ENCODE measurements around the gene LRRK2. TPM values are rescaled to one million over a fixed set of nuclear protein-coding genes. Genes with fewer than 3 reads are reported as not detected.
"Not testable (repeated sequence)": the region's sequence is repeated elsewhere in the genome, so short reads cannot be mapped to it uniquely, and the experiment has no call there.

Gene LRRK2
- total RNA-seq, 1 experiment from 2014 or later: not detected

DNA sequence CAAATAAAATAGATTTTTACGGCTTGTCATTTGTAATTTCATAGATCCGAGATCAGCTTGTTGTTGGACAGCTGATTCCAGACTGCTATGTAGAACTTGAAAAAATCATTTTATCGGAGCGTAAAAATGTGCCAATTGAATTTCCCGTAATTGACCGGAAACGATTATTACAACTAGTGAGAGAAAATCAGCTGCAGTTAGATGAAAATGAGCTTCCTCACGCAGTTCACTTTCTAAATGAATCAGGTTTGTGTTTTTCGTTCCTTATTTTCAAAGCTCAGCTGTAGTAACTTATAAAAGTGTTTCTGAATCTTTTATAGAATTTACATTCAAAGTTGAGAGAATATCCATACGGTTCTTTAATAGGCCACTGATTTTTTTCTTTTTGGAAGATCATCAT is 89.1 kb downstream of the LRRK2 start:
- no peak for DNase-seq (ENCODE audit: low spot score)

DNA sequence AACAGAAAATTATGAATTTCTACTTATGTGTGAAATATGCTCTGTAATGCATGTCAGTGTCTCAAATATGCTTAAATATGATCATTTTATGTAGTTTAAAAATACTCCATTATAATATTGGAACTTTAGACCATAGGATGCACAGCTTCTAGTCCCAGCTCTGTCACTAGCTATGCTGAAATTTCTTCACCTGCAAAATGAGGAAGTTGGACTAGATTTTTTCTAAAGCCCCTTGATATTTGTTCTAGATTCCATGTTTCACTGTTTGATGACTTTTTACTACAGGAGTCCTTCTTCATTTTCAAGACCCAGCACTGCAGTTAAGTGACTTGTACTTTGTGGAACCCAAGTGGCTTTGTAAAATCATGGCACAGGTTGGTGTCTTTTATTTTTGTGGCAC is 90.1 kb downstream of the LRRK2 start:
- DNase-seq (ENCODE audit: low spot score): no peak

DNA sequence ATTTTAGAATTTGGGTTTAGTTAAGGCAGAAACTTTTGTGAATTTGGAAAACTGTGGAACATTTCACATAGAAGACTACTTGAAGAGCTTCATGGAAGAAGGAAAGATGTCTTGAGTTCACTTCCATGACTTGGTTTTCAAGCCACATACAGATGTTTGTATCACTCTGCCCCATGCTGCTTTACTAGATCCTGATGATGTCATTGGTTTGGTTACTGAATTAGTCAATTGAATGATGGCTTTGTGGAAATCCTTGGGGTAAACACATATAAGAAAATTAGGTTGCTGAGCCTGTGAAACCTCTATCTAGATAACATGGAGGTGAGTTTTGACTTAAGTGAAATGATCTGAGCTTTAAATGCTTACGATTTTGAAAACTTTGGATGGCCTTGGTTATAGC is 90.6 kb downstream of the LRRK2 start:
- no peak for DNase-seq (ENCODE audit: low spot score)

DNA sequence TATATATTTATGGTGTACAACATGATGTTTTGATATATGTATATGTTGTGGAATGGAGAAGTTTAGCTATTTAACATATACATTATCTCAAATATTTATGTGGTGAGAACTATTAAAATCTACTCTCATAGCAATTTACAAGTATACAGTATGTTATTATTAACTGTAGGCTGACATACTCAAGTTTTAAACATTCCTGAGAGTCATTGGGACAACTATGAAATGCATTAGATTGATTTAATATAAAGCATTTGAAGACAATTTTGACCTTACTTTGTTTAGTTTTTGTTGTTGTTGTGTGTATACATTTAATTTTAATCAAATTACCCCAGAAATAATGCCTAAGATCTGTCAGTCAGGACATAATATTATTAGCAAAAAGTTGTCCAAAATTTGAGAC is 99.5 kb downstream of the LRRK2 start:
- no peak for DNase-seq (ENCODE audit: low spot score)

DNA sequence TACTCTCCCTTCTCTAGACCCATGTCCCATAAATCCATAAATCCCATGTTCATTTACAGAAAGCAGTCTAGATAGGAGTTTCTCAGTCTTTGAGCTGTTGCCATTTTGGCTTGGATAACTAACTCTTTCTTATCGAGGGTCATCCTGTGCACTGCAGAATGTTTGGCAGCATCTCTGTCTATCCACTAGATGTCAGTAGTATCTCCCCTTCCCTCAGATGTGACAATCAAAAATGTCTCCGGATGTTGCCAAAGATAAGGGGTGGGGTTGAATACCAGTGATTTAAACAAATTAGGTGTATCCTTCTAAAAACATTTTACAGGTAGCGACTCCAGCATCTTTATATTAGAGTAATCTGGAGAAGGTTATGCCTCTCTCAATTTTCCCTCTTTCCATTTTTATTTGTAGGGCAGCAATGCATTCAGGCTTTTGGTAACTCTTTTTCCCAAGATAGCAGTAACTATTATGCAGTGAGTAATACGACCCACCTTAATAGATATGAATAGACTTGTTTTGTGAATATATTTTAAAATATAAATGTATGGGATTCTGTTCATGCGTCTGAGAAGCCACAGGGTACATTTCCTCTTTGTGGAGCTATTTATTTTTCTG is 100.7 kb downstream of the LRRK2 start:
- peak; percentile 43 for DNase-seq (ENCODE audit: low spot score)

DNA sequence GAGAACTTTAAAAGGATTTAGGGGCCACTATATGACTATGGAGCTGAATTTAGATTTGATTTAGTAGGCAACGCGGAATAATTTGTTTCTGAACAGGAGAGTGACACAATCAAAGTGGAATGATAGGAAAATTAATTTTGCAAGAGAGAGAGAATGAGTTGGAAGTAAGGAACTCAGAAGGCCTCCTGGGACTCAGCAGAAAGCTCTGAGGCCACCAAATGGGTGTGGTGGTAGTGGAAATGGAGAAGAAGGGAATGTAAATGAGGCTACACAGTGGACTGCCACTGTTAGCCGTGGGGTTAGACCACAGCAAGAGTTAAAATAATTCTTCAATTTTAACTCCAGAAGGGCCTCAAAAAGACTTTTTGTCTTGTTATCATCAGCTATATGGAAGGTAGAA is 102.7 kb downstream of the LRRK2 start:
- no peak for DNase-seq (ENCODE audit: low spot score)

DNA sequence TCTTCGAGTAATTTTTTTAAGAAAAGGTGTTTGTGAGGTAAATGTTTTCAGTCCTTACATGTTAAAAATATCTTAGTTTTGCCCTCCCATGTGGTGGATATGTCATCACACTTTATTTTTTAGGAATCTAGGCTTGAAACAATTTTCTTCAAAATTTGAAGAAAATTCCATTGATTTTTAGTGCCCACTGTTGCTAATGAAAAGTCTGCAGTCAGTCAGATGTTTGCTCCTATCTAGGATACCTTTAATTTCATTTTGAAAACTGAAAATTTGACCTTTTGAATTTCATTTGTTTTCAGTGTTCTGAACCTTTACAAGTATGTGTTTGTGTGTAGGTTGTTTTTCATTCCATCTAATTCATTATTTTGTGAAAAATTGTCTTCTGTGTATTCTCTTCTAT is 105.4 kb downstream of the LRRK2 start:
- no peak for DNase-seq (ENCODE audit: low spot score)

DNA sequence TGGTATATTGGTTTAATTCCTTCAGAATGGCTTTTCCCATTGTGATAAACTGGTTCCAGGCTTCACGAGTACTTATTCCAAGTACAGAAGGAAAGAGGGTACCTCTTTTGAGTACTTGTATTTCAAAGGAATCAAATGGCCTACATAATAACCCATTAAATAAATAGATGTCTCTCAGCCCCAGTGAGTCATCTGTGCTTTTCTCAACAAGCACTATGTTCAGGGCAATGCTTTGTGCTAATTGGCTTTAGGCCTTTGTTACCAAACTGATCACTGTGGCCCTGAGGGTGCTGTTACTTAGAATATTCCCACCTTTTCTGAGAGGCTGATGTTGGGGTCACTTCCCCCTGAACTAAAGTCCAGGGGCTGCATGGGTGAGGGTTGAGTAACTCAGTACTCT is 107.1 kb downstream of the LRRK2 start:
- DNase-seq (ENCODE audit: low spot score): no peak

DNA sequence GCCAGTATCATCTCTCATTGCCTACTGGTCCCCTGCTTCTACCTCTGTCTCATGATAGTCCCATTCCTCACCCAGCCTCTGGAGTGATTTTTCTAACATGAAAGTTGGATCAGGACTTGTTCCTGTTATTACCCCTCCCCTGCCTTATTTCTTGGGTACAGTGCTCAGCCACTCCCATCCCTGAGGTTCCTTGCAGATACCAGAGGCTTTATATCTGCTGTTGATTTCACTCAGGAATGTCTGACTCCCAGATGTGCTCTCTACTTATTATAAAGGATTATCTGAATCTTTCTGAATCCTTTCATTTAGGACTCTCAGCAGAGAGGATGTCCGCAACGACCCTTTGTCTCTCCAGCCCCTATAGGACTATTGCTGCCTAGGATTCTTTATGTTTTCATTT is 111.2 kb downstream of the LRRK2 start:
- DNase-seq (ENCODE audit: low spot score): no peak

DNA sequence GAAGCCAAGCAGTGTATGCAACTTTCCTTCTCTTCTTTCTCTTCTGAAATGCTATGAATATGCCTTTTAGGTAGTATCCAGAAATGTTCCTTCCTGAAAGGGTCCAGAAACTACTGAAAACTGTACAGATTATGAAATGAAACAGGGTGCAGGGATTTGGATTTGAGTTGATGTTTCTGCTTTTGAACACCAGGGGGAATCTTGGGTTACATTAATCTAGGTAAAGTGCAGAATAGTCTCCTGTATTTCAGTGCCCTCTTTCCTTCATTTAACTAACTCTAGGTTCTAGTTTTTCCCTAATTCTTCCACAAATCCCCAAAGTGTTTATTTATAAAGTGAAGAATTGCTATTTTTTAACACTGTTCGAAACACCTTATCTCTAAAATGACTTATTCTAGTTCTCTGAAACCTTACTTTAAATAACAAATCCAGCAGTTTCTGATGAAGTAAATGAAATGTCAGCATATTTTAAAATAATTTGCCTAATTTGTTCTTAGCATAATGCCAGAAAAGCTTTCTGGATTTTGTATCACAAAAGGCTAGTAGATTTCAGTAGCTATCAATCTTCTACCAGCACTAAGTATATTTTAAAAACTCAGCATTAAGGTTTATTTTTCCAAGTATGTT is 111.9 kb downstream of the LRRK2 start:
- peak; percentile 29 for DNase-seq (ENCODE audit: low spot score)

DNA sequence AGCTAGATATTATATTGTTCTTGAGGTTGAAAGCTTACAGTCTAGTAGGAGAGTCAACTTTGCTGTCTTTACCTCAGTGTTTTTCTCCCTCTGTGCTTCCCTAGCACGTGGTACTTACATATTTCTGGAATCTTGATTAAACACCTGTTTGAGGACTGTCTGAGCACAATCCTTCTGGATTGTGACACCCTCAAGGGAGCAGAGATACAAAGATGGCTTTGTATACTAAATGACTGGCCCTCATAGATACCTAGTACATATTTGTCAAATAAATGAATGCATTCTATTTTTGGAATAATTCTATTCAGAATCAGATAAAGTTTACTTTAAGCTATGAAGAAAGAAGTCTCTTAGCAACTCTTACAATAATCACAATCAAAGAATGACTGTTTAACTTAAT is 113.3 kb downstream of the LRRK2 start:
- no peak for DNase-seq (ENCODE audit: low spot score)

DNA sequence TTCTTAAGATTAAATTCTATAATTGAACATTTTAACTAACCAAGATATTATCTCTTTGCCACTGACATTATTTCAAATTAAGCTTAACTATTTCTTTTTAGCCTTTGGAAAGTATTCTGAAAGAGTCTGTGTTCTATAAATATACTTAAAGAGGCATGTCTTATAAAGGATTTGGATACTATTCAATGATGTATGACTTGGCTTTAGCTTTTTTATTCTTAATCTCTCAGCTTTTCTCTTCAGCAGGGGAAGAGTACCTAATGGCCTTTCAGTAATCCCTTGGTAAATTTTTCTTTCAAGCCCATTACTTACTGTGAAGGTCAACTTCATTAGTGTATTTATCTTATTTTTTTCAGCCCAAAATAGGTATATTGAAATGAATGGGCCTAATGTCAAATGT is 113.8 kb downstream of the LRRK2 start:
- DNase-seq (ENCODE audit: low spot score): no peak

DNA sequence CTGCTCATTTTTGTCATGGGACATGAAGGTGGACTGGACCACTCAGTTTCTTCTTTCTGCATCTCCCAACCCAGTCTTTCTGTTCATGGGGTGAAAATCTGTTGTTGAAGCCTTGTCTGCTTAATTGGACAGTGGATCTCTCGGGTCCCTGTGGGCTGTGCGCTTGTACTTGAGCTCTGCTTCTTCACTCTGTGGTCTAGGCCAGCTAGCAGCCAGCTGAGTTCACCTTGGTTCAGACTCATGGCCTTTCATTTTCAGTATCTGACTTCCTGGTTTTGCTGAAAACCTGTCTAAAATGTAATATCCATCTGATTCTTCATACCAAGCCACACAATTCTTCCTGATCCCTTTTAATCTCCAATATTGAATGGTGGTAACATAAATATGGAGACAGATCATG is 117.2 kb downstream of the LRRK2 start:
- no peak for DNase-seq (ENCODE audit: low spot score)

DNA sequence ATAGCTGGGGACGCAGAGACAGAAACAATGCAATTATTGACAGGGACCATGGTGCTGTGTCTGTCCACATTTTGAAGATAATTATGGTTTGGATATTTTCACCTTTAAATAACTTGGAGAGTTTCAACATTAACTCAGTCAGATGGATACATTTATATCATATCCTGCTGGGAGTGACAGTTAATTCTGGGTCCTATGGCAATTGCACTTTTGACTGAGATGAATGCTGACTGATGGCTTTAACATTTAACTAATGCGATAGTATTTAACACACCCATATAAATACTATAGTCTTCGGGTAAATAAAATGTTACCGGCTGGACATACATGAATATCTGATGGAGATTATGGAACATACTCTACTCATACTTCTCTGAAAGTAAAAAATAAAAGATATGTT is 118.3 kb downstream of the LRRK2 start:
- no peak for DNase-seq (ENCODE audit: low spot score)

DNA sequence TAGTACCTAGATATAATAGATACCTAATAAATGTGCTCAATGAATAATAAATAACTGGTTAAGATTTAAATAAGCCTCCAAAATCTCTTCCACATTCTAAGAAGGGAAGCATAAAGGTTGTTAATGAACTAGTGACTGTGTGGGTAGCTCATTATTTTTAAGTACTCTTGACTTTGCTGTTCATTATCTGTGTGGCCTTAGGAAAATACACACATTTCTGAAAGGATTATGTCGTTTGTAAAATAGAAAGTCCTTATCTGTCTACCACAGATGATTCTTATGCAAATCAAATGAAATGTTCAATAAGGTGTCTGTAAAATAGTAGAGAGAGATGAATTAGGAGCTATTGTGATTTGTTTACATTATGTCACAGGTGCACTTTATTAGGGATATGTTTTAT is 119.5 kb downstream of the LRRK2 start:
- no peak for DNase-seq (ENCODE audit: low spot score)

DNA sequence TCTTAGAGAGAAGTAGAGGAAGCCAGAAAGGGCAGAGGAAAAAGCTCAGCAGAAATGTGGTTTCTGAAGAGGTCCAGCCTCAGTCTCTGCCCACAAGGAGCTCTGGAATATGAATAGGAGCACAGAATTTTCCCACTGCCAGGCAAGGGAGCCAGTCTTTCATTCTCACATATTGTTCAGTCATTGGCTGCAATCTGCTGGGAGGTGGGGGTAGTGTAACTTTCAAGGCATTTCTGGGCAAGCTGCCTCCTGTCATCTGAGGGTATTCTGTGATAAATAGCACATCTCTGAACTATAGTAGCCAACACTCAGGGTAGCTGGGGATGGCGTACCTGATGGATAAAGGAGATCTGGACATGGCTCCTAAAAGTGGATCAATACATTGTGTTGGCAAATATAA is 127.2 kb downstream of the LRRK2 start:
- no peak for DNase-seq (ENCODE audit: low spot score)

DNA sequence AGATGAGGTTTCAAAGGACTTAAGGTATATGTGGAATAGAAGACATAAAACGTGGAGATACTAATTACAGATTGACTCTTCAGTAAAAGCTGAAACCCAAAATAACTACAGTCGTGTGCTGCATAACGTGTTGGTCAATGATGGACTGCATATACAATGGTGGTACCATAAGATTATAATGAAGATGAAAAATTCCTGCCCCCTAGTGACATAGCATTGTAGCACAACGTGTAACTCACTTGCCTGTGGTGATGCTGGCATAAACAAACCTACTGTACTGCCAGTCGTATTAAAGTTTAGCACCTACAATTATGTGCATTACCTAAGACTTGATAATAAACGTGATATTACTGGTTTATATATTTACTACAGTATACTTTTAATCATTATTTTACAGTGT is 150.3 kb downstream of the LRRK2 start:
- peak; percentile 35 for DNase-seq (ENCODE audit: low spot score)

DNA sequence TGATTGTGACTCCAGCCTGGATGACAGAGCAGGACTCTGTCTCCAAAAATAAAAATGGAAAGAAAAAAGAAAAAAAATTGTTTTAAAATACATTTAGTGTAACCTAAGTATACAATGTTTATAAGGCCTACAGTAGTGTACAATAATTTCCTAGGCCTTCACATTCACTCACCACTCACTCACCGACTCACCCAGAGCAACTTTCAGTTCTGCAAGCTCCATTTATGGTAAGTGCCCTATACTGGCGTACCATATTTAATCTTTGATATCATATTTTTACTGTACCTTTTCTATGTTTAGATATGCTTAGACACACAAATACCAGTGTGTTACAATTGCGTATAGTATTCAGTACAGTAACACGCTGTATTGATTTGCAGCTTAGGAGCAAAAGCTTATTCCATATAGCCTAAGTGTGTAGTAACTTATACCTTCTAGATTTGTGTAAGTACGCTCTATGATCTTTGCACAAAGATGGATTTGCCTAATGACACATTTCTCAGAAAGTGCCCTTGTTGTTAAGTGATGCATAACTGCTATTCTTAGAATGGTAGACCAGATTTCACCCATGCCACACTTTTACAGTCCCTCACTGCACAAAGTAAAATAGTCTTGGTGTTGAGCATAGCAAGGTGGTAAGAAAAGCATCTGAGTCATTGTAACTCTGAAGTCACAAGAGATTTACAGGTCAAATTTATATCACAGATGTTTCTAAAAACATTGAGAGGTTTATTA is 151.9 kb downstream of the LRRK2 start:
- DNase-seq (ENCODE audit: low spot score): no peak

DNA sequence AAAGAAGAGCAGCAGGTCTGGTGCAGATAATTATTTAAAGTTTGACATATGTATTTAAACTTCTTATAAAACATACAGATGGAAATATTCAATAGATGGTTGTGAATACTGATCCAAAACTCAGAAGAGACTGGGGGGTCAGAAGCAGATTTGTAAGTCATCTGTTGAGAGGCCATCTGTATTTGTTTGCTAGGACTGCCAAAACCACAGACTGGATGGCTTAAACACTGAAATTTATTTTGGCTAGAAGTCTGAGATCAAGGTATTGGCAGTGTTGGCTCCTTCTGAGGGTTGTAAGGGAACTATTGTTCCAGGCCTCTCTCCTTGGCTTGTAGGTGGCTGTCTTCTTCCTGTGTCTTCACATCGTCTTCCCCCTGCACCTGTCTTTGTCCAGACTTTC is 153.9 kb downstream of the LRRK2 start:
- no peak for DNase-seq (ENCODE audit: low spot score)

DNA sequence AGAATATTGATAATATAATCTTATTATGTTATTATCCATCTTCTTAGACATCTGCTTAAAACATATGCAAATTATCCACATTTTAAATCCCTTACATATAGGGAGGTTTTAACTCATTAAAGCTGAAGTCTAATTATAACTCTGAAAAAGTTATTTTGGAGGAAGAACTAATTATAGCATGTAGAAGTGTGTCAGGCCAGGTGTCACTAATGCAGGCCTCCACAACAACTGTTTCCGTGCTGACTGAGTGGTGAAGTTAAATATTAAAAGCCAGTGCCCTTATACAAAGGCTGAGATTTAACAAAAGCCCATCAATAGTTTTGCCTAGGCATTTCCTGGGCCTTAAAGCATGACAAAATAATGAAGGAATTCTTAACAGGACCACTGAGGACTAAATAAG is 157.4 kb downstream of the LRRK2 start:
- no peak for DNase-seq (ENCODE audit: low spot score)

DNA sequence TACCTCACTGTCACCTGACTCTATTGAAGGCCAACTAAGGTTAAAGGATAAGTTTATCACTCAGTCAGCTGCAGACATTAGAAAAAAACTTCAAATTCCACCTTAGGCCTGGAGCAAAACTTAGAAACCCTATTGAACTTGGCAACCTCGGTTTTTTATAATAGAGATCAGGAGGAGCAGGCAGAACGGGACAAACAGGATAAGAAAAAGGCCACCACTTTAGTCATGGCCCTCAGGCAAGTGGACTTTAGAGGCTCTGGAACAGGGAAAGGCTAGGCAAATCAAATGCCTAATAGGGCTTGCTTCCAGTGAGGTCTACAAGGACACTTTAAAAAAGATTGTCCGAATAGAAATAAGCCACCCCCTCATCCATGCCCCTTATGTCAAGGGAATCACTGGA is 162.5 kb downstream of the LRRK2 start:
- DNase-seq (ENCODE audit: low spot score): not testable (repeated sequence)

DNA sequence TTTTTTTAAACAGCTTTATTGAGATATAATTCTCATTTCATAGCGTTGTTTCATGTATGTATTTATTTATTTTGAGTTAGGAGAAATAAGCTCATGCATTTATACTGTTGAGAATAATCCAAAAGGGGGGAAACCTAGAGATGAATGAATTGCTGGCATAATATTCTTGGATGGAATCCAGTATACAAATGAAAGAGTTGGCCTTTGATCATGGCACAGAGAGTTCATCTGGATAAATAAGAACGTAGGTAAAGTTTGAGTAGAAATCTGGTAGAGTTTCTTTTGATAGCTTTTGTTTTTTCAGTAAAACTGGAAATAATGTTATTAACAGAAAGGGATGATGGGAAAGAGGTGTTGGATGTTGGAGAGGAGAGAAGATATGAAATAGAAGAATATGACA is 166.2 kb downstream of the LRRK2 start:
- no peak for DNase-seq (ENCODE audit: low spot score)

DNA sequence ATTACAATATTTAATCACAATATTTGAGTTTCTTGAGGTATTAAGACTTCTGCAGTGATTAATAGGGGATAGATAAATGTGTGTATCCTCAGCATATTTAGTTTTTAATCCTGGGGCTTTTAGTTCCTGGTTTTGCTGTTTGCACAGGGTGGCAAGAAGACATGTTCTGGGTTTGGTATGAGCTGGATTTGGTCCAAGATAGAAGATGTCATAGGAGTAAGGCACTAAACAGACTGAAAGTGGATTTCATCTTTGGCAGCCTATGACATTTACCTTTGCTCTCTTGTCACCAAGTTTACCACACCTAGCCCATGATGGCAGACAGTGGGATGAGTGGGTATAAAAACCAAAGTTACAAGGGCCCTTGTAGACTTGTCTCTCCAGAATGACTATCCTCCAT is 168.2 kb downstream of the LRRK2 start:
- DNase-seq (ENCODE audit: low spot score): no peak

All from HT-29 (cell line).